BJ (cell line): ENCODE results near the gene RAF1. TPM values are rescaled to one million over a fixed set of nuclear protein-coding genes. Genes with fewer than 3 reads are reported as not detected.

Source experiments
- CTCF ChIA-PET: fragments of 350-600 bp; formaldehyde crosslinking; extraction: SDS; loops from one replicate; lab custom pipeline; 2021; ENCODE audit warnings: antibody characterized with exemption, inconsistent platforms; lab: Yijun Ruan, JAX
- POLR2A ChIA-PET: fragments of 300-600 bp; sonication (Branson Sonifier 250); formaldehyde crosslinking; extraction: SDS; loops from one replicate; lab custom pipeline; 2021; ENCODE audit warnings: antibody characterized with exemption; lab: Charles Lee
- DNase-seq: peaks from one replicate; pipeline ENCODE4 v3.0.0-alpha.2; 2011; ENCODE audit warnings: low read depth
- H3K27me3 ChIP-seq: 2 replicates; pipeline ENCODE4 v1.6.0; 2011; ENCODE audit warnings: low read length; ENCODE audit not compliant: control insufficient read depth, insufficient read depth
- H3K36me3 ChIP-seq: 2 replicates; pipeline ENCODE4 v1.5.1; 2011; ENCODE audit warnings: low read length; ENCODE audit not compliant: control insufficient read depth, insufficient read depth
- H3K4me3 ChIP-seq: 2 replicates; pipeline ENCODE4 v1.5.1; 2011; ENCODE audit warnings: low read depth, mild to moderate bottlenecking, control low read depth, low read length
- CTCF ChIP-seq: IDR thresholded peaks from 2 replicates; pipeline ENCODE4 v1.5.1; 2011; ENCODE audit warnings: low read depth, mild to moderate bottlenecking, control low read depth, inconsistent platforms, low read length, moderate library complexity; ENCODE audit not compliant: insufficient read depth
- polyA plus RNA-seq: library from polyadenylated mRNA; depleted of rRNA; stranded (reverse); fragments of >200 nt; gene quantifications from 2 replicates; pipeline ENCODE4 v1.2.3, GENCODE V29; 2011

RAF1 gene
- polyA plus RNA-seq, 1 experiment, result 122 TPM

- TF ChIP-seq CTCF, result no peak
- no peaks in the 10 kb centered on the region for H3K27me3 ChIP-seq
- ChIA-PET POLR2A (interaction anchor here (0.6 kb wide), 1 partner anchor 16 kb away, joined by 3 read pairs; no protein-coding TSS in a partner anchor), CTCF (interaction anchor here (1.2 kb wide), 1 partner anchor 61 kb away, joined by 3 read pairs; no protein-coding TSS in a partner anchor)
- no peak overlapping the region for H3K4me3 ChIP-seq
- H3K36me3 ChIP-seq, result no peaks in the 10 kb centered on the region; the same call in 1 of the 2 replicates
- no peak for DNase-seq
These were observed 43.6 kb downstream of the RAF1 start for GRCh38 chr3:12620305-12620704.

GRCh38 chr3:12618426-12618825, 45.5 kb downstream of the RAF1 start:
- Histone ChIP-seq H3K27me3 (no peaks in the 10 kb centered on the region), H3K4me3 (no peak overlapping the region), H3K36me3 (no peaks in the 10 kb centered on the region; the same call in 1 of the 2 replicates)
- no peak for TF ChIP-seq CTCF
- DNase-seq, result no peak
- CTCF ChIA-PET, result interaction anchor here (1.0 kb wide), 1 partner anchor 17 kb away, joined by 3 read pairs; no protein-coding TSS in a partner anchor
- POLR2A ChIA-PET, result no interaction called here

- CTCF ChIA-PET, result interaction anchor here (1.3 kb wide), 1 partner anchor 9 kb away, joined by 3 read pairs; no protein-coding TSS in a partner anchor
- peaks cover 5% of the 10 kb centered on the region for H3K36me3 ChIP-seq
- DNase-seq, result no peak
These were observed 48.7 kb downstream of the RAF1 start for GRCh38 chr3:12615266-12615665.

GRCh38 chr3:12613250-12613649, 50.7 kb downstream of the RAF1 start:
- TF ChIP-seq CTCF, result no peak
- no peak for DNase-seq
- CTCF ChIA-PET, result interaction anchor here (0.6 to 2.2 kb wide), 2 partner anchors 12 kb away, joined by 3 to 9 read pairs; no protein-coding TSS in a partner anchor
- Histone ChIP-seq H3K27me3 (no peaks in the 10 kb centered on the region), H3K36me3 (peaks cover 5% of the 10 kb centered on the region), H3K4me3 (no peak overlapping the region)
- POLR2A ChIA-PET, result no interaction called here

More at GRCh38 chr3:12615266-12615665, 48.7 kb downstream of the RAF1 start:
- POLR2A ChIA-PET, result no interaction called here
- TF ChIP-seq CTCF, result no peak
- H3K4me3 ChIP-seq, result no peak overlapping the region
- H3K27me3 ChIP-seq, result no peaks in the 10 kb centered on the region

- no peaks in the 10 kb centered on the region for H3K27me3 ChIP-seq
- peaks cover 5% of the 10 kb centered on the region for H3K36me3 ChIP-seq
- DNase-seq, result no peak
- no peak overlapping the region for H3K4me3 ChIP-seq
- POLR2A ChIA-PET, result interaction anchor here (0.7 kb wide), 1 partner anchor 285 kb away, joined by 24 read pairs; no protein-coding TSS in a partner anchor
- TF ChIP-seq CTCF, result no peak
- CTCF ChIA-PET, result interaction anchor here (2.2 kb wide), 1 partner anchor 11 kb away, joined by 9 read pairs; no protein-coding TSS in a partner anchor
These were observed 51.2 kb downstream of the RAF1 start for GRCh38 chr3:12612514-12613226.
